GM10266 (cell line): ENCODE data around the gene SNCAIP.

Experiments used
- DNase-seq: peaks from one replicate; pipeline ENCODE4 v3.0.0; 2012; ENCODE audit errors: extremely low spot score
- TF ChIP-seq, protein P1 (sequence below): IDR thresholded peaks from 2 replicates; pipeline ENCODE4 v1.5.1; 2012; ENCODE audit warnings: mild to moderate bottlenecking, low read depth; ENCODE audit not compliant: control insufficient read depth, insufficient read depth; ENCODE audit errors: missing control alignments

SNCAIP gene

DNA sequence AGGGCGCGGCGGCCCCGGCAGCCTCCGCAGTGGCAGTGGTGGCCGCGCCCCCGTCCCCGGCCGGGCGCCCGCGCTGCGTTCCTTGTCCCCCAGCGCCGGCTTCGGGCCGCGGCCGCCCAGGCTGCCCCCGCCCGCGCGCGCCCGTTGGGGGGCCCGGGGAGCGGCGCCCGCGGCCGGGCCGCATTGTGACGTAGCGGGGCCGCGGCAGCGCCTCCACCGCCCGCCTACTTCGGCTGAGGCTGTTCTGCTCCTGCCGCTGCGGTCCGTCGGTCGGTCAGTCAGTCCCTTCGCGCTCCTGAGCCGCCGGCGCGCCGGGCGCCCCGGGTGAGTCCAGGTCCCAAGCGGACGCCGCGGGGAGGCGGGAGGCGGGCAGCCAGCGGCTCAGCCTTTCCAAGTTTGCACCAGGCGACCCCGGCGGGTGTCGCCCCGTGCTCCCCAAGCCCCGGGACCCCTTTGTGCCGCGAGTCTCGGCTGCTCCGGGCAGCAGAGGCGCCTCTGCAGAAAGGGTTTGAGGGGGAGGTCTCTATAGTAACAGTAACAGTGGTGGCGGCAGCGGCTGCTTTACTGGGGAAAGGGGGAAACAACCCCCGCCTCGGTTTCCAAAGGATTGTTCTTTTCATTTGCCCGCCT is at the start of gene SNCAIP:
SNCAIP (plus strand) TSS at position 277 of the 630 bp plus-strand sequence. CDS start 78,898 bp downstream, outside the sequence.
- DNase-seq, result peak; percentile 54

DNA sequence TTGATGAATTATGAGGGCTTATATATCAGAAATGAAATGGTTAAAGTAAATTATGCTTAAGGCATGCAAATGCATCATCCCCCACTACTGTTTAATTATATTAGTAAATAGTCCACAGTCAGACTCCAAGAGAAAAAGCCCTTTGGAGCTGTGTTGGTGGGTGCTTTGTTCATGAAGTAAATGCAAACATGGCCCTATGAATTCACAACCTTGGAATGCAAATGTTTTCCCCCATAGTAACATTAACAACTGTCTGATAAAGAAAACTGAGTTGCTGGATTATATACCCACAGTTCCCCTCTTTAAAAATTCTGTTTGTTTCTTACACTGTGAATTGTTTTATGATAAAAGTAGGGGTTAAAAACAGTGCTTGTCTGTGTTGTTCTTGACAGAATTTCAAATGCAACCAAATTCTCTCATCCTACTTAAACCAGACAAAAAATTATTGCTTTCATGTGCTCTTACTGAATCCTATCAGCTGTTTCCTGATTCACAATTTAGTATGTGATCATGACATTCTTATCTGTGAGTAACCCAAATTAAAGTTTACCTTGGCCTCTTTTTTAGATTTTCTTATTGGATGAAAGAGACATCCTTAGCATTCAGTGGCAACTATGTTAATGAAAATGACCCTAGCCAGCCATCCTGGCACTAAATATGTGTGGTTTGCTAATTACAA is 48.5 kb upstream of the SNCAIP start:
- DNase-seq, result no peak

More for the DNA sequence above, at the start of gene SNCAIP:
- TF ChIP-seq, protein P1, sequence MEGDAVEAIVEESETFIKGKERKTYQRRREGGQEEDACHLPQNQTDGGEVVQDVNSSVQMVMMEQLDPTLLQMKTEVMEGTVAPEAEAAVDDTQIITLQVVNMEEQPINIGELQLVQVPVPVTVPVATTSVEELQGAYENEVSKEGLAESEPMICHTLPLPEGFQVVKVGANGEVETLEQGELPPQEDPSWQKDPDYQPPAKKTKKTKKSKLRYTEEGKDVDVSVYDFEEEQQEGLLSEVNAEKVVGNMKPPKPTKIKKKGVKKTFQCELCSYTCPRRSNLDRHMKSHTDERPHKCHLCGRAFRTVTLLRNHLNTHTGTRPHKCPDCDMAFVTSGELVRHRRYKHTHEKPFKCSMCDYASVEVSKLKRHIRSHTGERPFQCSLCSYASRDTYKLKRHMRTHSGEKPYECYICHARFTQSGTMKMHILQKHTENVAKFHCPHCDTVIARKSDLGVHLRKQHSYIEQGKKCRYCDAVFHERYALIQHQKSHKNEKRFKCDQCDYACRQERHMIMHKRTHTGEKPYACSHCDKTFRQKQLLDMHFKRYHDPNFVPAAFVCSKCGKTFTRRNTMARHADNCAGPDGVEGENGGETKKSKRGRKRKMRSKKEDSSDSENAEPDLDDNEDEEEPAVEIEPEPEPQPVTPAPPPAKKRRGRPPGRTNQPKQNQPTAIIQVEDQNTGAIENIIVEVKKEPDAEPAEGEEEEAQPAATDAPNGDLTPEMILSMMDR, result no peak

DNA sequence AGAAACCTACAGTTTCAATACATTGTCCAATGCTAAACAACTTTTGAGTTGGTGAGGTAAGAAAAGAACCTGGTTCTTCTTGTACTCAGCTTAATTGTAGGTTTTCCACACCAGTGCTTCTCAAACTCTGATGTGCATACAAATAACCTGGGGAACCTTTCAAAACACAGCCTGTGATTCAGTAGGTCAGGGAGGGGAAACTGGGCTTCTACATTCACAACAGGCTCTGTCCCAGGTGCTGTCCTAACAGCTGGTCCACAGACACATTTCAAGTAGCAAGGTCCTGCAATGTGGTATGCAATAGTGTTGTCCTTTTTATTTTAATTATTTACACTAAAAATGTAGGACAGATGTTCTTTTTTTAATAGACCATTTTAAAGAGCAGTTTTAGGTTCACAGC is 47.4 kb upstream of the SNCAIP start:
- TF ChIP-seq, protein P1, result no peak
- DNase-seq, result no peak

More for the DNA sequence above, 48.5 kb upstream of the SNCAIP start:
- TF ChIP-seq, protein P1, result no peak

DNA sequence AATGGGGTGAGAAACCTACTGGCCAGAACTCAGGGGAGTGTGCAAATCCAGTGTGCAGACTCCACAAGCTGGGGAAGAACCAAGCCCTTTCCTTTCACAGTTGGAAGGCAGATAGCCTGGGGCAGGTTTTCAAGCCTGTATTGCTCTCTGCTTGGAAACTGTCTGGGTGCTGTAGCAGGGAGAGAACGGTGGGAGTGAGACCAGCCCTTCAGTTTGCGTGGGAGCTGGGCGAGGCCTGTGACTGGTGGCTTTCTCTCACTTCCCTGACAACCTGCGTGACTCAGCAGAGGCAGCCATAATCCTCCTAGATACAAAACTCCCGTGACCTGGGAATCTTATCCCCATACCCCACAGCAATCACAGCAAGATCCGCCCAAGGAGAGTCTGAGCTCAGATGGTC is 44.9 kb upstream of the SNCAIP start:
- no peak for DNase-seq
- TF ChIP-seq, protein P1, result no peak

DNA sequence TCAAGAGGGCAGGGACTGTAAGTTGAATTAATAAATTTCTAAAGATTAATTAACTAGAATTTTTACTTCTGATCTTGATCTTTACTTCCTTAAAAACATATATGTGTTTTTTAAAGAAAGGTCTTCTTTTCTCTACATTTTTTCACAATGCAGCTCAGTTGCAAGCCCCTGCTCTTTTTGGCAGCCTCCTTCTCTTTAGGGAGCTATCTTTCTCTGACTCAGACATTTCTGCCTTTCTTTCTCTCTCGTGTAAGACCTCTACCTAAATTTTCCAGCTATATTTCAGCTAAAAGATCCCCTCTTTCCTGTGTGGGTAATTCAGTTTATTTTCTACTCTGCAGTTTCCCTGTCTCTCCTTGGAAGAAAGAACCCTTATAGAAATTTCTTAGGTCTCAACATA is 38.3 kb upstream of the SNCAIP start:
- TF ChIP-seq, protein P1, result no peak
- DNase-seq, result no peak

DNA sequence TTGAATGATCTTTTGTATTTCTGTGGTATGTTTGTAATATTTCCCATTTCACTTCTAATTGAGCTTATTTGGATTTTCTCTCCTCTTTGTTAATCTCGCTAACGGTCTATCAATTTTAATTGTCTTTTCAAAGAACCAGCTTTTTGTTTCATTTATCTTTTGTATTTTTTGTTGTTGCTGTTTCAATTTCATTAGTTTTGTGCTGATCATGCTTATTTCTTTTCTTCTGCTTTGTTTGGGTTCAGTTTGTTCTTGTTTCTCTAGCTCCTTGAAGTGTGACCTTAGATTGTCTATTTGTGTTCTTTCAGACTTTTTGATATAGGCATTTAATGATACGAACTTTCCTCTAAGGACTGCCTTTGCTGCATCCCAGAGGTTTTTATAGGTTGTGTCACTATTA is 28.4 kb upstream of the SNCAIP start:
- TF ChIP-seq, protein P1, result no peak
- no peak for DNase-seq

DNA sequence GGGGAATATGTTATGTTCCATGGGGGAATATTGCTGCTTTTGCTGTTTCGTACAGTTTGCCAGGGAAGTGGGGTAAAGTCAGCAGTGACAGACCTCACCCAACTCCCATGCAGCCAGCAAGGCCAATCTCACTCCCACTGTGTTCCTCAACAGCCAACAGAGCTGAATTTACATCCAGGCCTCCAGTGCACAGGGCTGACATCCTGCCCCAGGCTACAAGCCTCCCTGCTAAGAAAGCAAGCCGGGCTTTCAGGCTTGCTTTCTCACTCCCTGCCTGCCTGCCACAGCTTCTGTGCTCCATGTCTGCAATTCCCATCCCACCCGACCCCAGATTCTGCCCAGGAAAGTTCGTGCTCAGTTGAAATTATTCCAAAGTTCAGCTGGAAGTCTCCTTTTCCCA is 25.5 kb upstream of the SNCAIP start:
- no peak for DNase-seq
- TF ChIP-seq, protein P1, result no peak
